Jurkat, Clone E6-1 (cell line): ENCODE measurements around the gene FKBP14.

Experiments
- DNase-seq: peaks from one replicate; pipeline ENCODE4 v3.0.0-alpha.2; 2011; ENCODE audit warnings: low read depth, low spot score
- H3K4me3 ChIP-seq: 2 replicates; pipeline ENCODE4 v1.5.1; 2011; ENCODE audit warnings: mild to moderate bottlenecking, low read length, control low read depth, moderate library complexity

The FKBP14 gene

GRCh38 chr7:30001998-30002397 lies 24.5 kb downstream of the FKBP14 start:
- no peak overlapping the region for H3K4me3 ChIP-seq
- no peak for DNase-seq

- DNase-seq = no peak
- no peak overlapping the region for H3K4me3 ChIP-seq
These were observed 28.0 kb downstream of the FKBP14 start for GRCh38 chr7:29998489-29998888.

DNA sequence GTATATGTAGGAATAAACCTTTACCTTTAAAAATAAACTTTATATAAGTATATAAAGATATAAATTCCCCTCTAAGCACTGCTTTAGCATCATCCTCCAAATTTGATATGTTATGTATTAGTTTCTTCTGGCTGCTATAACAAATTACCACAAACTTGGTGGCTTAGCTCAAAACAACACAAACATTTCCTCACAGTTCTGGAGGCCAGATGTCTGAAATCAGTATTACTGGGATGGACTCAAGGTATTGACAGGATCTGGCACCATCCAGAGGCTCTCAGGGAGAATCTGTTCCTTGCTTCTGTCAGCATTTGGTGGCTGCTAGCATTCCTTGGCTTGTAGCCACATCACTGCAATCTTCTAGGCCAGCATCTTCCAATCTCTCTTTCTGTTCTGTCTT lies 30.2 kb downstream of the FKBP14 start:
- H3K4me3 ChIP-seq = no peak overlapping the region
- DNase-seq = no peak

DNA sequence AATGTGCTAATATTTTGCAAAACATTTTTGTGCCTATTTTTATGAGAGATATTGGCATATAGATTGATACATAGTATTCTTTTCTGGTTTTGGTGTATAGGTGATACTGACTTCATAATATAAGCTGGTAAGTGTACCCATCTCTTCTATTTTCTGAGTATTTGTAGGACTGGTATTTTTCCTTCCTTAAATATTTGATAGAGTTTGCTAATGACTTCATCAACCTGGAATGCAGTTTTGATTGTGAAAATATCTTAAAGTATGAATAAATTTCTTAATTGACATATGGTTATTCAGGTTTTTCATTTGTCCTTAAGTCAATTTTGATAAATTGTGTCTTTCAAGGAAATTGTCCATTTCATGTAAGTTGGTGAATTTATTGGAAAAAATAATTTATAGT lies 30.9 kb downstream of the FKBP14 start:
- no peak overlapping the region for H3K4me3 ChIP-seq

DNA sequence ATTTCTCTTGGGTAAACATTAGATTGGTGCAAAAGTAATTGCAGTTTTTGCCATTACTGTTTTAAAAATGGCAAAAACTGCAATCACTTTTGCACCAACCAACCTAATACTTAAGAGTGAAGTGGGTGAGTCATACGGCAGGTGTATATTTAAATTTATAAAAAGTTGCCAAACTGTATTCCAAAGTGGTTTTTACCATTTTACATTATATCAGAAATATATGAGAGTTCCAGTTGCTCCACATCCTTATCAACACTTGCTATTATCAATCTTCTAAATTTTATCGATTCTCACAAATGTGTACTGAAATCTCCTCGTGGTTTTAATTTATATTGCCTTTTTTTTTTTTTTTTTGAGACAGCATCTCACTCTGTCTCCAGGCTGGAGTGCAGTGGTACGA lies 33.4 kb downstream of the FKBP14 start:
- H3K4me3 ChIP-seq = no peak overlapping the region
- no peak for DNase-seq

More for the DNA sequence above, 30.9 kb downstream of the FKBP14 start:
- DNase-seq = no peak

DNA sequence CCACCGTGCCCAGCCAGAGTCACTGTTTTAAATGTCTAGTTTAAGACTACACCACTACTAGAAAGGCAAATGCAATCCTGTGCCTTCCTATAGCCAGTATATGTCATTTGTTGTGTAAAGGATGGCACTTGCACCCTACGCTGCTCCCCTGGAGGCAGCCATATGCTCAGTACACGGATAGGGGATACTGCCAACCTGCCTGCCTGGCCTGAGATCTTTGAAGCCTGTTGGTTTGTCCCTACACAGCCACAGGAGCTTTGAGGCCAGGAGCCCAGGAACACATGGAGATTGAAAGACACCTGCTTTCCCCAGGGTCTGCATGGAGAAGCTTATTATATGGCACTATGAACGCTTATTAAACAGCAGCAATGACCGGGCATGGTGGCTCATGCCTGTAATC lies 34.6 kb downstream of the FKBP14 start:
- no peak overlapping the region for H3K4me3 ChIP-seq
- DNase-seq = no peak

DNA sequence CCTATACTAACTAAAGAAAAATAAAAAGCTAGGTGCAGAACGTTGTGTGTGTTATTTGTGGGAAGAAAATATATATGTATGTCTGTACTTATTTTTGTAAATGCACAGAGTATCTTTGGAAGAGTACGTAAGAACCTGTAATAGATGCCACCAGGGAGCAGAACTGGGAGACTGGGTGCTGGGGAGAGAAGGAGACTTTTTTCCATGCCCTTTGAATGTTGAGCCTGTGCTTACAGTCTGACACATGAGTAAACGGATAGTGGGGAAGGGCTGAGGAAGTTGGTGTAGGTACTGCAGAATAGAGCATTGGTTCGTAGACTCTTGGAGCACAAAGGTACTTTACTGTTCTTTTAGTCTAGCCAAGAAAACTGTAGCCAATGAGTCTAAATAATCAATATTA lies 35.6 kb downstream of the FKBP14 start:
- no peak overlapping the region for H3K4me3 ChIP-seq
- no peak for DNase-seq

GRCh38 chr7:29989257-29989995 lies 37.1 kb downstream of the FKBP14 start, which contains the start of gene SCRN1:
Gene SCRN1, minus strand, starts transcription at chr7:29989801. Its CDS starts 20,734 bp downstream, at chr7:29969067.
- DNase-seq = no peak
- H3K4me3 ChIP-seq = peak within 1 kb of the TSS; percentile 72

DNA sequence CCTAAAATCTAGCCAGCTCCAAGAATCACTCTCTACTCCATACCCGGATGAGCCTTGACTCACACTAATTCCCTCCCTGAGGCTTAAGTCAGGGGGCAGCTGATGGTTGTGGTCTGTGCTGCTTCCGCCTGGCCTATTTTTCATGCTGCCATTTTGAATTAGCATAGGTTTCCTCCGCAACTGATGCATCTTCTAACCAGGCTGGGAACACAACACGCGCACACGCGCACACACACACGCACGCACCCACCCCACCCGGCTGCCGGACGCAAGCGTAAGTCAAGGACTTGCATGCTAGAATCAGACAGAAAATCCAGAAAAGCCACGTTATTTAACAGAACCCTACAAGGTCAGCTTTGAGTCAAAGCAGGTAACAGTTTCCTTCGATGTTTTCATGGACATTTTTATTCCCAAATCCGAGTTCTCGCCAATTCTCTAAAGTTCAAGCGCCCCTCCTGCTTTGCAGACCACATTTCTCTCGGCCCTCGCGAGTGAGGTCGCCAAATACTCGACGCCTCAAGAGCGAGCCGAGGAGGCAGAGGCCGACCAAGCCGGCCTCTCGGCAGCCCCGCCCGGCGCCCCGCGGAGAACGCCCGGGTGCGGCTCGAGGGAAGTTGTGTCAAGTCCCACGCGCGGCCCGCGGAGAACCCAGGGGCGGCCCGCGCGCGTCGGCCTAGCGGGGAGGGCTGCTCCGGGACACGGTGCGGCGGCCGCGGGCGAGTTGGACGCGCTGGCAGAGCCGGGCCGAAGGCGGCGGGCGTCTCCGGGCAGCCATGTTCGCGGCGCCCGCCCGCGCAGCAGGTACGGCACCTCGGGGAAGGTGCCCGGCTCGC lies 37.9 kb downstream of the FKBP14 start:
- no peak for DNase-seq
- H3K4me3 ChIP-seq = peak overlapping the region; percentile 72

DNA sequence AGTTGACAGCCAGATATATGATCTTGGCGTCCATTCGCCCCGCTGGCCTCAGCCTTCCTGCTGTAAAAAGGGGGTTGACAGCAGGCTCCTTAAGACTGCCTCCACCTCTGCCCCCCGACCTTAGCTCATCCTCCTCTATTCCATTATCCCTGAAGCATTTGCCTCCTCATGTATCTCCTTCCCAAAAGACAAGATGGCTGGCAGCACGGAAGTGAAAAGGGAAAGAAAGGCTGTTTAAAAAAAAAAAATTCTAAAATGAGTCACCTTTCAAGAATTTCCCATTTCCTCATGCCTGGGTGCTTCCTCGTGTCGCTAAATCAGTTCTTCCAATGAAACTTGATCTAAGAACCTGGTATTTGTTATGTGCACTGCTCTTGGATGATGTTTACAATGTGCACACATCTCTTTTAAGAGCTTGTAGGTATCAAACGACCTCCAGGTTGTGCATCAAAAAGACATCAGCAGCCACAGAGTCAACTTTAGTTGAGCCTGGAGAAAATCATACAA lies 38.6 kb downstream of the FKBP14 start:
- H3K4me3 ChIP-seq = no peak overlapping the region
- DNase-seq = no peak

GRCh38 chr7:29987083-29987482 lies 39.4 kb downstream of the FKBP14 start:
- H3K4me3 ChIP-seq = no peak overlapping the region
- no peak for DNase-seq

DNA sequence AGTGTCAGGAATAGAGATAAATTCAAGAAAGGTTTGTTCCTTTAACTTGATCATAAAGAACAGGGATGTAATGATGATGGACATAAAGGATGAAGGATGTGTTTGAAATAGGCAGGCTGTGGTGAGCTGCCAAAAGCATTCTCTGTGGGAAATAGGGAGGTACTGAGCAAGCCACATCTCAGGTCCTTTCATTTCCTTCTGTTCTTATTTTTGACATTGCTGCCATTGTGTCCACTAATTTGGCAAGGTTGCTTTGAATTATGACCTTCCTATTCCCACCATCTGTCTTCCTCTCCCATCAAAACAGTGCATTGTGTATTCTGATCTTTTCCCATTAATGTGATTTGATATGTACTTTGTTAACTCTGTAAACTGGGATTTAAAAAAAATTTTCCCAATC lies 46.4 kb downstream of the FKBP14 start:
- H3K4me3 ChIP-seq = no peak overlapping the region
- no peak for DNase-seq

DNA sequence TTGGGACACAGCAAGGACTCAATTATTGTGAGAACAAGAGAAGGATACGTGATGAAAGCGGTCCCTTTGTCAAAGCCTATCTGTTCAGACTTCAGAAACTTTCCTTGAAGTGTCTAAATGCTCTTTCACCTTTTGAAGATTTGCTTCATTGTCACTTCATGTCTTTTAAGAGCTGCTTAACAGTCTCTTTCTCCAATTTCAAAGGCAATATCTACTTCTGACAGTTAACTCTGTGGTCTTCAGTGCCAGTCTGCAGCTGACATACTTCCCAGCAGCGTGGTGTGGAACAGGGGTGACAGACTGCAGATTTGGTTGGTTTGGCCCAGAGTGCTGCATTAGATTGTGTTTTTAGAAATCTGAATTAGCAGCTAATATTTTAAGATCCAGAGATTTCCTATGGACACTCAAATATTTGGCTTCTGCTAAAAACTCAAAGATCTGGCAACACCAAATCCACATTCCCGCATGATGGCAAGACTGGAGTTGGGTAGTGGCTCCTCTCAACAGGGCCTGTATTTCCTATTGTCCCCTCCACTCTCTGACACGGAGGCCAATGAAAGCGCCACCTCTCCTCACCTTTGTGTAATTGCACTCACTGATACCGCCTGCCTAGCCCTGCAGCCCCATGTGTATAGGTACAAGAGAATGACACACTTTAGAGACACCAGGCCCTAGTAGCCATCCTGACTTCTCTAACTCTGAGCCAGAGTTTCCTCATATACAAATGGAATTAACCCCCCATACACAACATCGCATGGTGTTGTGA lies 48.4 kb downstream of the FKBP14 start:
- no peak overlapping the region; the same call in 1 of the 2 replicates for H3K4me3 ChIP-seq
- peak; percentile 93 for DNase-seq

GRCh38 chr7:29976673-29977415 lies 49.7 kb downstream of the FKBP14 start:
- DNase-seq = no peak
- H3K4me3 ChIP-seq = no peak overlapping the region

DNA sequence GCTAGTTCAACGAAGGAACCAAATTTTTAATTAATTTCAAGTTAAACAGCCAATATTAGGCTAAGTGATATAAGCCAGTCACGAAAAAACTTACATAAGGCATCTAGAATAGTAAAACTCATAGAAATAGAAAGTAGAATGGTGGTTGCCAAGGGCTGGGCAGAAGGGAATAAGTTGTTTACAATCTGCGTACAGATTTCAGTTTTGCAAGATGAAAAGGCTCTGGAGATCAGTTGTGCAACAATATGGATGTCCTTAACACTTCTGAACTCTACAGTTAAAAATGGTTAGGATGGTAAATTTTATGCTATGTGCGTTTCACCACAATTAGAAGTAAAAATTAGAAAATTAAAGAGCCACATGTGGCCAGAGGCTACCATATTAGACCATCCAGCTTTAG lies 50.2 kb downstream of the FKBP14 start:
- H3K4me3 ChIP-seq = no peak overlapping the region
- no peak for DNase-seq

GRCh38 chr7:29975561-29975960 lies 50.9 kb downstream of the FKBP14 start:
- DNase-seq = no peak
- H3K4me3 ChIP-seq = no peak overlapping the region

- no peak overlapping the region for H3K4me3 ChIP-seq
- DNase-seq = no peak
These were observed 52.2 kb downstream of the FKBP14 start for GRCh38 chr7:29974286-29974685.

- DNase-seq = no peak
- H3K4me3 ChIP-seq = no peak overlapping the region
These were observed 54.2 kb downstream of the FKBP14 start for GRCh38 chr7:29972315-29972669.
